B cell (primary cell): Measurements from ENCODE around the gene EIF4E2.

Experiments used
- CTCF ChIP-seq: fragments of 200-600 bp; IDR thresholded peaks from one replicate; pipeline ENCODE4 v1.8.0; 2022; ENCODE audit warnings: antibody characterized with exemption, mild to moderate bottlenecking
- EZH2 ChIP-seq: IDR thresholded peaks from 2 replicates; pipeline ENCODE4 v1.6.1; 2012; ENCODE audit warnings: borderline replicate concordance, low read depth, mild to moderate bottlenecking, moderate library complexity, low read length; ENCODE audit not compliant: insufficient read depth, poor library complexity, severe bottlenecking

- TF ChIP-seq CTCF, result peak; percentile 94
- TF ChIP-seq EZH2, result no peak
These were observed 28.4 kb upstream of the EIF4E2 start for GRCh38 chr2:232521959-232522622.
